Measurements from ENCODE around the gene DEAF1. TPM values are rescaled to one million over a fixed set of nuclear protein-coding genes. Genes with fewer than 3 reads are reported as not detected.

DEAF1 gene
- total RNA-seq, 1 experiment from 2014 or later: 31.9 TPM

GRCh38 chr11:725624-726202 is 30.7 kb upstream of the DEAF1 start:
- H3K79me2 ChIP-seq (ENCODE audit: low read length): no peaks in the 10 kb centered on the region
- TF ChIP-seq EZH2phosphoT487 (IDR thresholded peaks at IDR 0.05; ENCODE audit: borderline replicate concordance, low read length) (no peak), EZH2 (IDR thresholded peaks at IDR 0.05; ENCODE audit: low read length, unreplicated experiment) (no peak), CTCF (conservative IDR thresholded peaks at IDR 0.05; ENCODE audit: low read depth, low read length) (no peak)
- H3K9me3 ChIP-seq (ENCODE audit: low read length): no peaks in the 10 kb centered on the region
- ATAC-seq (no peak), DNase-seq (no peak)
- H2AFZ ChIP-seq (ENCODE audit: low read length): no peak overlapping the region
- peaks cover 17% of the 10 kb centered on the region for H3K4me1 ChIP-seq (ENCODE audit: insufficient read depth, low read length)
- ChIA-PET POLR2A (ENCODE audit: unreplicated experiment) (interaction anchor here (0.6 kb wide), 1 partner anchor 38 kb away, joined by 4 read pairs; no protein-coding TSS in a partner anchor), CTCF (interaction anchor here (0.6 kb wide), 1 partner anchor 318 kb away, joined by 3 read pairs; no protein-coding TSS in a partner anchor)
- H3K36me3 ChIP-seq (ENCODE audit: low read depth, low read length): peaks cover 9% of the 10 kb centered on the region
- H3K4me3 ChIP-seq (ENCODE audit: low read length): no peak overlapping the region
- intact Hi-C loops (cut with micrococcal nuclease): no loop called here
- no peaks in the 10 kb centered on the region for H3K9me2 ChIP-seq (replicated peaks; ENCODE audit: low read length)
- BruUV-seq (replicated peaks): no TSS peak
- no peak overlapping the region for H3K9ac ChIP-seq (ENCODE audit: low read length)
- H3F3A ChIP-seq (ENCODE audit: low read length, unreplicated experiment): peaks cover 8% of the 10 kb centered on the region
- no peaks in the 10 kb centered on the region for H3K27me3 ChIP-seq (ENCODE audit: low read length)
- H3K27ac ChIP-seq (ENCODE audit: low read length): no peak overlapping the region
- no peaks in the 10 kb centered on the region for H4K20me1 ChIP-seq (ENCODE audit: low read length)
- H3K4me2 ChIP-seq (ENCODE audit: low read length): no peak overlapping the region

GRCh38 chr11:724778-725386 is 29.9 kb upstream of the DEAF1 start:
- Histone ChIP-seq H3K4me2 (ENCODE audit: low read length) (no peak overlapping the region), H3K9me3 (ENCODE audit: low read length) (no peaks in the 10 kb centered on the region), H3K4me3 (ENCODE audit: low read length) (no peak overlapping the region), H2AFZ (ENCODE audit: low read length) (no peak overlapping the region), H3F3A (ENCODE audit: low read length, unreplicated experiment) (peaks cover 8% of the 10 kb centered on the region), H3K36me3 (ENCODE audit: low read depth, low read length) (peaks cover 9% of the 10 kb centered on the region), H3K27ac (ENCODE audit: low read length) (no peak overlapping the region), H3K9me2 (replicated peaks; ENCODE audit: low read length) (no peaks in the 10 kb centered on the region), H3K4me1 (ENCODE audit: insufficient read depth, low read length) (peaks cover 17% of the 10 kb centered on the region), H3K27me3 (ENCODE audit: low read length) (no peaks in the 10 kb centered on the region), H3K9ac (ENCODE audit: low read length) (no peak overlapping the region), H3K79me2 (ENCODE audit: low read length) (no peaks in the 10 kb centered on the region), H4K20me1 (ENCODE audit: low read length) (no peaks in the 10 kb centered on the region)
- TF ChIP-seq CTCF (conservative IDR thresholded peaks at IDR 0.05; ENCODE audit: low read depth, low read length): no peak
- no peak for TF ChIP-seq EZH2phosphoT487 (IDR thresholded peaks at IDR 0.05; ENCODE audit: borderline replicate concordance, low read length)
- TF ChIP-seq EZH2 (IDR thresholded peaks at IDR 0.05; ENCODE audit: low read length, unreplicated experiment): no peak
- intact Hi-C loops (cut with micrococcal nuclease): no loop called here
- ATAC-seq (no peak), DNase-seq (no peak)
- no TSS peak for BruUV-seq (replicated peaks)
- CTCF ChIA-PET: no interaction called here
- POLR2A ChIA-PET (ENCODE audit: unreplicated experiment): no interaction called here

All from PC-3 (cell line).